Activated naive CD4-positive, alpha-beta T cell treated with anti-CD3 and anti-CD28 coated beads for 36 hours (primary cell): Measurements from ENCODE around the gene CLCNKB. TPM values are rescaled to one million over a fixed set of nuclear protein-coding genes. Genes with fewer than 3 reads are reported as not detected.
"Not testable (repeated sequence)": the region's sequence is repeated elsewhere in the genome, so short reads cannot be mapped to it uniquely, and the experiment has no call there.

Experiments
- CTCF ChIA-PET: fragments of 350-600 bp; sonication (Branson Sonifier 250); formaldehyde crosslinking; loops from one replicate; lab custom pipeline; 2021; ENCODE audit warnings: antibody characterized with exemption; lab: Charles Lee
- DNase-seq: peaks from one replicate; pipeline ENCODE4 v3.0.0-alpha.2; 2020
- H3K27ac Mint-ChIP-seq: one replicate; pipeline ENCODE4 v1.8.0; 2021; ENCODE audit warnings: mild to moderate bottlenecking, mixed read lengths
- H3K27me3 Mint-ChIP-seq: one replicate; pipeline ENCODE4 v1.8.0; 2021; ENCODE audit warnings: low read depth, mixed read lengths
- H3K36me3 Mint-ChIP-seq: one replicate; pipeline ENCODE4 v1.8.0; 2021; ENCODE audit warnings: low read depth, mixed read lengths
- H3K4me1 Mint-ChIP-seq: one replicate; pipeline ENCODE4 v1.8.0; 2021; ENCODE audit warnings: low read depth, mixed read lengths
- H3K4me3 Mint-ChIP-seq: one replicate; pipeline ENCODE4 v1.8.0; 2021; ENCODE audit warnings: mild to moderate bottlenecking, moderate library complexity, mixed read lengths
- H3K9me3 Mint-ChIP-seq: one replicate; pipeline ENCODE4 v1.8.0; 2021; ENCODE audit warnings: mixed read lengths
- intact Hi-C: fragments of 100-400 bp; cut with micrococcal nuclease; formaldehyde crosslinking; loops from one replicate; pipeline ENCODE4 v1.15.1; 2023
- total RNA-seq, 2 experiments: library from RNA; stranded (reverse); gene quantifications; one replicate each; pipeline ENCODE4 v1.2.3, GENCODE V29; 2021

CLCNKB gene
- total RNA-seq, result not detected

GRCh38 chr1:16043521-16043920, at the start of gene CLCNKB:
Gene CLCNKB (plus strand): TSS chr1:16043782. CDS start chr1:16044493, 711 bp downstream.
- no peak within 1 kb of the TSS for H3K27ac Mint-ChIP-seq
- H3K4me1 Mint-ChIP-seq, result no peaks in the 10 kb centered on the region
- no peak for DNase-seq
- intact Hi-C loops, result no loop called here
- H3K9me3 Mint-ChIP-seq, result no peaks in the 10 kb centered on the region
- CTCF ChIA-PET, result interaction anchor here (0.6 to 1.1 kb wide), 3 partner anchors 14 to 252 kb away, joined by 3 to 4 read pairs (median 3); no protein-coding TSS in a partner anchor
- H3K4me3 Mint-ChIP-seq, result no peak within 1 kb of the TSS
- H3K27me3 Mint-ChIP-seq, result no peaks in the 10 kb centered on the region
- no peaks in the 10 kb centered on the region for H3K36me3 Mint-ChIP-seq

GRCh38 chr1:15994081-15994480, 49.5 kb upstream of the CLCNKB start:
- CTCF ChIA-PET, result interaction anchor here (0.6 to 3.1 kb wide), 5 partner anchors 10 to 203 kb away, joined by 3 to 10 read pairs (median 6); partner anchors contain the start of gene SRARP
- no peak for DNase-seq
- H3K9me3 Mint-ChIP-seq, result no peaks in the 10 kb centered on the region

GRCh38 chr1:15994590-15995351, 48.8 kb upstream of the CLCNKB start:
- no peak overlapping the region for H3K4me3 Mint-ChIP-seq
- H3K4me1 Mint-ChIP-seq, result no peaks in the 10 kb centered on the region
- no peaks in the 10 kb centered on the region for H3K9me3 Mint-ChIP-seq
- DNase-seq, result peak; percentile 68
- H3K27ac Mint-ChIP-seq, result no peak overlapping the region
- H3K27me3 Mint-ChIP-seq, result no peaks in the 10 kb centered on the region
- intact Hi-C loops, result loop anchor here (1.0 kb wide), 3 partner anchors 179 to 202 kb away; no protein-coding TSS in a partner anchor
- CTCF ChIA-PET, result interaction anchor here (0.6 to 3.1 kb wide), 11 partner anchors 9 to 204 kb away, joined by 3 to 10 read pairs (median 4); partner anchors contain the start of gene SRARP
- no peaks in the 10 kb centered on the region for H3K36me3 Mint-ChIP-seq

More at GRCh38 chr1:15994081-15994480, 49.5 kb upstream of the CLCNKB start:
- Mint-ChIP-seq H3K27me3 (no peaks in the 10 kb centered on the region), H3K4me3 (no peak overlapping the region), H3K36me3 (no peaks in the 10 kb centered on the region), H3K27ac (no peak overlapping the region), H3K4me1 (no peaks in the 10 kb centered on the region)
- intact Hi-C loops, result loop anchor here (1.0 kb wide), 3 partner anchors 179 to 202 kb away; no protein-coding TSS in a partner anchor

GRCh38 chr1:15997076-15997585, 46.5 kb upstream of the CLCNKB start:
- no peaks in the 10 kb centered on the region for H3K9me3 Mint-ChIP-seq
- no peaks in the 10 kb centered on the region for H3K36me3 Mint-ChIP-seq
- no peaks in the 10 kb centered on the region for H3K27me3 Mint-ChIP-seq
- H3K27ac Mint-ChIP-seq, result no peak overlapping the region
- DNase-seq, result no peak
- no peaks in the 10 kb centered on the region for H3K4me1 Mint-ChIP-seq
- intact Hi-C loops, result no loop called here
- CTCF ChIA-PET, result interaction anchor here (1.0 to 2.4 kb wide), 5 partner anchors 10 to 206 kb away, joined by 4 to 9 read pairs (median 7); partner anchors contain the start of gene ZBTB17
- no peak overlapping the region for H3K4me3 Mint-ChIP-seq

- no peak overlapping the region for H3K27ac Mint-ChIP-seq
- CTCF ChIA-PET, result interaction anchor here (1.0 to 2.4 kb wide), 6 partner anchors 10 to 206 kb away, joined by 3 to 9 read pairs (median 6); partner anchors contain the start of gene ZBTB17
- H3K27me3 Mint-ChIP-seq, result no peaks in the 10 kb centered on the region
Observed at GRCh38 chr1:15997637-15998280, 45.8 kb upstream of the CLCNKB start.

GRCh38 chr1:15998929-15999328, 44.7 kb upstream of the CLCNKB start:
- intact Hi-C loops, result no loop called here
- no peak overlapping the region for H3K4me3 Mint-ChIP-seq
- no peaks in the 10 kb centered on the region for H3K27me3 Mint-ChIP-seq
- no peaks in the 10 kb centered on the region for H3K9me3 Mint-ChIP-seq
- H3K36me3 Mint-ChIP-seq, result no peaks in the 10 kb centered on the region
- CTCF ChIA-PET, result interaction anchor here (1.4 to 2.4 kb wide), 3 partner anchors 22 to 207 kb away, joined by 3 to 9 read pairs (median 5); partner anchors contain the start of gene ZBTB17
- no peak for DNase-seq
- no peak overlapping the region for H3K27ac Mint-ChIP-seq
- no peaks in the 10 kb centered on the region for H3K4me1 Mint-ChIP-seq

More at GRCh38 chr1:15997637-15998280, 45.8 kb upstream of the CLCNKB start:
- H3K4me1 Mint-ChIP-seq, result no peaks in the 10 kb centered on the region
- H3K4me3 Mint-ChIP-seq, result no peak overlapping the region
- intact Hi-C loops, result no loop called here
- no peaks in the 10 kb centered on the region for H3K9me3 Mint-ChIP-seq
- no peaks in the 10 kb centered on the region for H3K36me3 Mint-ChIP-seq
- no peak for DNase-seq

- H3K9me3 Mint-ChIP-seq, H3K36me3 Mint-ChIP-seq, DNase-seq, intact Hi-C loops, H3K27me3 Mint-ChIP-seq, H3K4me1 Mint-ChIP-seq, H3K27ac Mint-ChIP-seq, H3K4me3 Mint-ChIP-seq: not testable (repeated sequence)
- CTCF ChIA-PET, result interaction anchor here (2.0 kb wide), 1 partner anchor 9 kb away, joined by 9 read pairs; no protein-coding TSS in a partner anchor
Observed at GRCh38 chr1:16001274-16001673, 42.3 kb upstream of the CLCNKB start.

- no peak overlapping the region for H3K27ac Mint-ChIP-seq
- no peak overlapping the region for H3K4me3 Mint-ChIP-seq
- CTCF ChIA-PET, result interaction anchor here (0.5 to 3.8 kb wide), 6 partner anchors 49 to 1008 kb away, joined by 3 to 23 read pairs (median 5); no protein-coding TSS in a partner anchor
- H3K27me3 Mint-ChIP-seq, result no peaks in the 10 kb centered on the region
- H3K4me1 Mint-ChIP-seq, result peaks cover 7% of the 10 kb centered on the region
- H3K9me3 Mint-ChIP-seq, result no peaks in the 10 kb centered on the region
- intact Hi-C loops, result no loop called here
- no peaks in the 10 kb centered on the region for H3K36me3 Mint-ChIP-seq
- no peak for DNase-seq
Observed at GRCh38 chr1:16005597-16005996, 38.0 kb upstream of the CLCNKB start.

- Mint-ChIP-seq H3K4me1 (peaks cover 7% of the 10 kb centered on the region), H3K9me3 (no peaks in the 10 kb centered on the region), H3K4me3 (no peak overlapping the region), H3K27ac (no peak overlapping the region), H3K36me3 (no peaks in the 10 kb centered on the region), H3K27me3 (no peaks in the 10 kb centered on the region)
- DNase-seq, result no peak
- CTCF ChIA-PET, result interaction anchor here (0.7 to 3.8 kb wide), 5 partner anchors 48 to 1007 kb away, joined by 3 to 23 read pairs (median 6); no protein-coding TSS in a partner anchor
- intact Hi-C loops, result no loop called here
Observed at GRCh38 chr1:16006010-16006409, 37.6 kb upstream of the CLCNKB start.

- H3K9me3 Mint-ChIP-seq, result no peaks in the 10 kb centered on the region
- H3K4me3 Mint-ChIP-seq, result no peak overlapping the region
- no peaks in the 10 kb centered on the region for H3K36me3 Mint-ChIP-seq
- H3K27ac Mint-ChIP-seq, result no peak overlapping the region
- intact Hi-C loops, result loop anchor here (1.0 kb wide), 1 partner anchor 192 kb away; no protein-coding TSS in a partner anchor
- H3K27me3 Mint-ChIP-seq, result peaks cover 2% of the 10 kb centered on the region
- CTCF ChIA-PET, result interaction anchor here (0.6 to 3.8 kb wide), 26 partner anchors 9 to 576 kb away, joined by 3 to 23 read pairs (median 4); no protein-coding TSS in a partner anchor
- H3K4me1 Mint-ChIP-seq, result peaks cover 7% of the 10 kb centered on the region
- DNase-seq, result no peak
Observed at GRCh38 chr1:16006552-16007485, 36.8 kb upstream of the CLCNKB start.
